GM13976 (cell line): Measurements from ENCODE around the gene LUC7L3.
A peak's percentile ranks its signal among the peaks of the same experiment; 100 is the strongest.

ENCODE experiments used
- DNase-seq: peaks from one replicate; pipeline ENCODE4 v3.0.0; 2012; ENCODE audit warnings: low spot score
- CTCF ChIP-seq: IDR thresholded peaks from 2 replicates; pipeline ENCODE4 v1.5.1; 2012; ENCODE audit warnings: borderline replicate concordance, mild to moderate bottlenecking; ENCODE audit not compliant: insufficient read depth; ENCODE audit errors: extremely low read depth, missing control alignments, control extremely low read depth
- in situ Hi-C: fragments of 300-500 bp; cut with MboI; formaldehyde crosslinking; loops from one replicate; pipeline ENCODE4 v1.12.0; 2022; ENCODE audit warnings: low sequenced_read_pairs, mixed read lengths, inconsistent platforms; ENCODE audit not compliant: unreplicated experiment

Gene LUC7L3

GRCh38 chr17:50682938-50683337 lies 36.5 kb upstream of the LUC7L3 start:
- no peak for DNase-seq
- TF ChIP-seq CTCF = no peak
- in situ Hi-C loops = no loop called here

- DNase-seq = peak; percentile 20
- no peak for TF ChIP-seq CTCF
- in situ Hi-C loops = no loop called here
Observed at GRCh38 chr17:50683434-50684287, 35.7 kb upstream of the LUC7L3 start.

GRCh38 chr17:50684288-50684611 lies 35.2 kb upstream of the LUC7L3 start:
- in situ Hi-C loops = no loop called here

GRCh38 chr17:50684612-50685333 lies 34.6 kb upstream of the LUC7L3 start:
- in situ Hi-C loops = no loop called here
- TF ChIP-seq CTCF = no peak
- DNase-seq = peak; percentile 18

More at GRCh38 chr17:50684288-50684611, 35.2 kb upstream of the LUC7L3 start:
- TF ChIP-seq CTCF = no peak
- no peak for DNase-seq

GRCh38 chr17:50685334-50685665 lies 34.1 kb upstream of the LUC7L3 start:
- in situ Hi-C loops = no loop called here
- TF ChIP-seq CTCF = no peak
- DNase-seq = no peak

GRCh38 chr17:50685691-50686493 lies 33.5 kb upstream of the LUC7L3 start:
- no peak for TF ChIP-seq CTCF
- in situ Hi-C loops = no loop called here
- DNase-seq = no peak
